22Rv1 (cell line): ENCODE data around the gene IP6K1.

ENCODE experiments used
- CTCF ChIP-seq: fragments of 450-650 bp; IDR thresholded peaks from 2 replicates; pipeline ENCODE4 v1.5.1; 2017; ENCODE audit warnings: mild to moderate bottlenecking
- ZFX ChIP-seq: fragments of 450-650 bp; IDR thresholded peaks from 2 replicates; pipeline ENCODE4 v1.6.1; 2017; ENCODE audit warnings: antibody characterized with exemption, borderline replicate concordance

GRCh38 chr3:49717211-49717958, 69.0 kb downstream of the IP6K1 start:
- no peak for TF ChIP-seq CTCF
- TF ChIP-seq ZFX, result no peak
